Measurements from ENCODE around the gene TCF19. TPM values are rescaled to one million over a fixed set of nuclear protein-coding genes. Genes with fewer than 3 reads are reported as not detected.

Gene TCF19, protein sequence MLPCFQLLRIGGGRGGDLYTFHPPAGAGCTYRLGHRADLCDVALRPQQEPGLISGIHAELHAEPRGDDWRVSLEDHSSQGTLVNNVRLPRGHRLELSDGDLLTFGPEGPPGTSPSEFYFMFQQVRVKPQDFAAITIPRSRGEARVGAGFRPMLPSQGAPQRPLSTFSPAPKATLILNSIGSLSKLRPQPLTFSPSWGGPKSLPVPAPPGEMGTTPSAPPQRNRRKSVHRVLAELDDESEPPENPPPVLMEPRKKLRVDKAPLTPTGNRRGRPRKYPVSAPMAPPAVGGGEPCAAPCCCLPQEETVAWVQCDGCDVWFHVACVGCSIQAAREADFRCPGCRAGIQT
- 11.7 and 43.2 TPM in 2 replicates for total RNA-seq

DNA sequence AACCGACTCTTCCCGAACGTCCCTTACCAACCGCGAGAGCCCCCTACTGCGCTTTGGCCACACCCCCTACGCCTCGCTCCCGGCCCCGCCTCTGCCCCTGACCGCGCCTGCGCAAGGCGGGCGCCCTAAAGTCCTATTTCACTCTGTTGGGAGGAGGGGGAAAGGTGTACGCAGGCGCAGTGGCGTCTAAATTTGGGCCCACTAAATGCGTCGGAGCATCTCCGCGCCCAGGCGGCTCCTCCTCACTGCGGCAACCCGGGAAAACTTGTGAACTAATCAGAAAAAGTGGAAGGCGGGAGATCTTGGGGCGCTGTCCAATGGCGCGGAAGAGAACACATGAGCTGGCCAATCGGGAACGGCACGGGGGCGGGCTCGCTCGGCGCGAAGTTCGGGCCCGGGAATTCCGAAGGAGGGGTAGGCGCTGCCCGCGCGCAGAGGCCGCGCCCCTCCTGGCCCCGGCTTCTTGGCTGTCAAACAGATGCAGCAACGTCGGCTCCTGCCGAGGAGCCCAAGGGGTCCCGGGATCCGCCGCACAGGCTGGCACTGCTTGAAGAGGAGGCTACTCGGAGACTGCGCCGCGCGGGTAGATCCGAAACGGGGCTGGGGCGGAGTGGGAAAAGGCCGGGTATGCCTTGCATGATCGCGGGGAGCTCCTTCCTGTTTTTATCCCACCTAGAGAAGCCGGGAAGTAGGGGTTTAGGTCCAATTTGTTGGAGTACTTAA, at the start of gene TCF19:
TSS of gene TCF19 (plus strand) at position 450 of the 723 bp plus-strand sequence. CDS start 881 bp downstream, outside the sequence.

DNA sequence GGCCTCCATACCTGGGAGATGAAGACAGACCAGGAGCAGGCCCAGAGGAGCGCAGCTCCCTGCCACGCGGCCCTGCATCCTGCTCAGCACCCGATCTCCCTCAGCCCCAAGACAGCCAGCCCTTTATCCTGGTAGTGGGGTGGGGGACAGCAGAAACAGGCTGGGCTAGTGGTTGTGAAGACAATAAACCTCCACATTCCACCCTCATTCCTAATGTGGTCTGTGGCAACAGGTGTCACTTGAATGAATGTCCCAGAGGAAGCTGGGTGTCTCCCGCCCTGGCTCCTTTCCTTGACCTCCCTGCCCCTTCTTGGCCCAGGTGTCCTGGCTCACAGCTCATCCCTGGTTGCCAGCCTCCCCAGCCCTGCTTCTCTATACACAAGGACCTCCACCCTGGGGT, 45.9 kb upstream of the TCF19 start, which contains the start of gene C6orf15:
TSS of gene C6orf15 (minus strand) at position 98 of the 400 bp plus-strand sequence. CDS start at position 78, 20 bp downstream.

DNA sequence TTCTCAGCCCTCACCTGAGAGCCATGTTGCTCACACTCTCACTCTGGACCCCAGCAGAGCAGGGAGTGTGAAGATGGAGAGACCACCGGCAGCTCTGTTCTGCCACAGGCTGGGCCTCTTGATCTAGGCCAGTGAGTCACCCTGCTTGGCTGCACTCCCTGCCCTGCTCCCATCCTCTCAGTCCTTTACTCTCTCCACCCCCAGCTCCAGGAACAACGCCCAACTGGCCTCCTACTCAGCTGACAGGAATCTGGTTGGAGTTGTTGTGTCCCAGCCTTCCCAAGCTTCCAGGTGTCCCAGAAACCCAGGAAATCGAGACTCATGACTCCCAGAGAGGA, 43.9 kb upstream of the TCF19 start, which contains the start of gene PSORS1C1:
TSS of gene PSORS1C1 (plus strand) at position 260 of the 338 bp plus-strand sequence. CDS start 14,833 bp downstream, outside the sequence.

DNA sequence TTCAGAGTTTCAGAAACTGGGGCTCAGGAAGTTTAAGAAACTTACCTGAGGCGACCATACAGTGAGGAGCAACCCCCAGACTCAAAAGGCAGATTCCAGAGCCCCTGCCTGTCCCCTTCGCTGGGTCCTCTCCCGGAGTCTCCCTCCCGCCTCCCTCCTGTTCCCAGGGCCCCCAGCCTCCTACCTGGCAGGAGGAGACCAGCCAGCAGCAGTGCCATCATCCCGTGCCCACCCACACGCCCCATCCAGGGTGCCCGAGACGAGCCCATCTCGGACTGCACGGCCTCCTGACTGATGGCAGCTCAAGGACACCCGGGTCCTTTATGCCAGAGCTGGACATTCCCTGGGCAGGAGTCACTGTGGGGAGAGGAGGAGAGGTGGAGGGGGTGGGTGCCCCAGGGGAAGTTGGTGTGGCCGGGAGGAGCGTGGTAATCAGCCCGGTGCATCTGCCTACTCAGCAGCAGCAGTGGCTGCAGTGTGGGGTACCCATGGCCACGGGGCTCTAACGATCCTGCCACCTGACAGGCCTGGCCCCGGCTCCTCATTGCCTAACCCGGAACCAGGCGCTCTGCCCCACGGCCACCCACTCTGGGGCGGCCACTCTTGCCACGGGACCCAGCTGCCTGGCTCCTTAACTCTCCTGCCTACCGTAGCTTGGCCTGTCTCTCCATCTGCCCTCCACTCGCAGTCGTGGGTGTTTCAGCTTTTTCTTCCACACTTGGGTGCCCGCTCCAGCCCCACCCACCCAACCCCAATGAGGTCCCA, 38.1 kb upstream of the TCF19 start, which contains the start of gene CDSN:
TSS of gene CDSN (minus strand) at position 296 of the 765 bp plus-strand sequence. CDS start at position 269, 27 bp downstream.

DNA sequence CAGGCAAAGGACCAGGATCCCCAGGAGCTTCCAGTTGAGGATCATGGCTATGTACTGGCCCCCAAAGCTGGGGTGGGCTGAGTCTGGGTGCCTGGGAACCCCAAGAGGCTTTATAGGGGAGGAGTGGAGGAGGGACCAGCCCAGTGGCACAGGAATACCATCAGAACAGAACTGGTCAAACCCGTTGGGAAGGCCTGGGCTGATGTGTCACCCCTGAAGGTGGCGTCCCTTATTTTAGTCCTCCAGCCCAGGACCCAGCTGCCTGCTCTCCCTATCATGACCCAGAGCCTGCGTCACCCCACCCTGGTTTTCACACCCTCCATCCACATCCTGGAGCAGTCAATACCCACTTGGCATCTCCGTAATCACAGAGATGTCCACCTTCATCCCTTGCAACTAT, 19.4 kb upstream of the TCF19 start, which contains the start of gene PSORS1C2:
TSS of gene PSORS1C2 (minus strand) at position 85 of the 400 bp plus-strand sequence. CDS start at position 45, 40 bp downstream.

DNA sequence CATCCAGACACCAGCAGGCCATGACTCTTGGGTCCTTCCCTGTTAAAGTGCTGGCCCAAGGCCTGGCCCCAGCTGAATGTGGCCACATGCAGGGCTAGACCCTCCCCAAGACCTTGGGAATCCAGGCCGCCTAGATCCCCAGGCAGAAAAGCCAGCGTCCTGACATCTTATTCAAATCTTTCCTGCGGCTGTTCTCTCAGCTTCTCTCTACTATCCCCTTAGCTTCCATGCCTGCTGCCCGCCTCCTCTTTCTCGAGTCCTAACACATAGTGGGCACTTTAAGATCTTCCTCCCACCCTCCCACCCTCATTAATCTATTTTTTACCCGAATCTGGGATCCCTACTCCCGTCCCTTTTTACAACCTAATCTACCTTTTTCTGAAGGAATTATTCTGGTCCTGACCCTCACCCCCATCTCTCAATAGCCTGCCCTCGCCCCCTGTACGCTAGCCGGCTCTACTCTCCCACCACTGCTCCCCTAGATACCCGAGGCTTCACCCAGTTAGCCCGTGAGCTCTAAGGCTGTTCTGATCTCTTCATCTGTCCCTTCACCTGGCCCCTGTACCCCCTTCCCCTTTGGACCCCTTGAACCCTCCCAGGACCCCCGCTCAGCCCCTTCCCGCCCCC, 763 bp upstream of the TCF19 start, which contains the start of gene CCHCR1:
TSS of gene CCHCR1 (minus strand) at position 290 of the 627 bp plus-strand sequence. CDS start at position 88, 202 bp downstream.

DNA sequence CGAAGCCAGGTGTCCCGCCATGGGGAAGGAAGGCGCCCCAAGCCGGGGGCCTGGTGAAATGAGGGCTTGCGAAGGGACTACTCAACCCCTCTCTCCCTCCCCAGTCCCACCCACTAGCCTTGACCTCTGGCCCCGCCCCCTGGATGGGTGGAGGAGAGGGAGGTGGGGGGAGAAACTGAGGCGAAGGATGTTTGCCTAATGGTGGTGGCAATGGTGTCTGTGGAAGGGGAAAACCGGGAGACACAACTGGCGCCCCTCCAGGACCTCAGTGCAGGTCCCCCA, 12.2 kb downstream of the TCF19 start, which contains the start of gene POU5F1:
TSS of gene POU5F1 (minus strand) at position 83 of the 282 bp plus-strand sequence. CDS start at position 21, 62 bp downstream.

Other genes with a start within 250 kb of the TCF19 start
- 21.4 and 21.5 TPM in 2 replicates for gene VARS2, start 244.4 kb upstream of the TCF19 start, total RNA-seq
- not detected in 2 replicates for gene SFTA2, start 226.4 kb upstream of the TCF19 start, total RNA-seq
- gene MUCL3, start 217.6 kb upstream of the TCF19 start, total RNA-seq: not detected in 2 replicates
- not detected in 2 replicates for gene MUC21, start 174.9 kb upstream of the TCF19 start, total RNA-seq
- gene MUC22, start 148.1 kb upstream of the TCF19 start, total RNA-seq: not detected in 2 replicates
- not detected in 2 replicates for gene C6orf15, start 46.0 kb upstream of the TCF19 start, total RNA-seq
- gene PSORS1C1, start 43.8 kb upstream of the TCF19 start, total RNA-seq: 1.00 and 1.2 TPM in 2 replicates
- not detected in 2 replicates for gene CDSN, start 38.1 kb upstream of the TCF19 start, total RNA-seq
- gene PSORS1C2, start 19.5 kb upstream of the TCF19 start, total RNA-seq: not detected in 2 replicates
- gene CCHCR1, start 787 bp upstream of the TCF19 start, total RNA-seq: 25.6 and 36.6 TPM in 2 replicates
- not detected in 2 replicates for gene POU5F1, start 12.1 kb downstream of the TCF19 start, total RNA-seq
- gene HLA-C, start 113.5 kb downstream of the TCF19 start, total RNA-seq: 124 and 376 TPM in 2 replicates
- gene HLA-B, start 198.6 kb downstream of the TCF19 start, total RNA-seq: 158 and 176 TPM in 2 replicates
- gene MICA, start 245.0 kb downstream of the TCF19 start, total RNA-seq: 18.5 and 66.0 TPM in 2 replicates

Measured in uterine smooth muscle cell (primary cell).